GM12878 (cell line): ENCODE measurements around the gene LCN9. TPM values are rescaled to one million over a fixed set of nuclear protein-coding genes. Genes with fewer than 3 reads are reported as not detected.

Source experiments
- ATAC-seq: fragments of 200-7000 bp; cut with Tn5 transposase; 3 replicates; pipeline ENCODE4 v1.9.1; 2020; ENCODE audit warnings: mild to moderate bottlenecking, moderate library complexity
- BruUV-seq: library from RNA; stranded (reverse); fragments of 400-500 nt; replicated peaks from 2 replicates; lab custom pipeline; 2021; lab: Mats Ljungman, UMichigan
- CTCF ChIA-PET: fragments of 300-600 bp; sonication (Branson Sonifier 250); formaldehyde crosslinking; extraction: SDS; loops from one replicate; lab custom pipeline; 2021; ENCODE audit warnings: inconsistent platforms; lab: Yijun Ruan, JAX
- POLR2A ChIA-PET: fragments of 350-600 bp; formaldehyde crosslinking; extraction: SDS; loops from one replicate; lab custom pipeline; 2021; ENCODE audit warnings: inconsistent platforms; lab: Charles Lee
- RAD21 ChIA-PET: fragments of 300-600 bp; sonication (Branson Sonifier 250); formaldehyde crosslinking; loops from one replicate; lab custom pipeline; 2023; ENCODE audit warnings: antibody characterized with exemption; ENCODE audit not compliant: unreplicated experiment; lab: Charles Lee
- SMC1A ChIA-PET: fragments of 300-600 bp; sonication (Branson Sonifier 250); formaldehyde crosslinking; loops from one replicate; lab custom pipeline; 2023; ENCODE audit not compliant: unreplicated experiment, uncharacterized antibody; lab: Charles Lee
- DNase-seq: peaks from one replicate; pipeline ENCODE4 v3.0.0-alpha.2; 2011; ENCODE audit warnings: low read depth, low spot score
- FAIRE-seq: peaks from 3 replicates; lab custom pipeline; 2011; peaks lifted over from hg19 to GRCh38; lab: Jason Lieb, UNC
- H2AFZ ChIP-seq: 2 replicates; pipeline ENCODE4 v1.6.0; 2011; ENCODE audit warnings: low read depth, low read length, control low read depth; ENCODE audit not compliant: control insufficient read depth
- H3K27ac ChIP-seq: 2 replicates; pipeline ENCODE4 v1.5.1; 2011; ENCODE audit warnings: control low read depth; ENCODE audit not compliant: control insufficient read depth, insufficient read depth
- H3K27me3 ChIP-seq, 2 experiments: replicated peaks in 1 of 2; 2 replicates each; pipeline versions ENCODE4 v1.6.0 to v1.6.1; 2011; ENCODE audit warnings: low read length in 1 of 2; ENCODE audit not compliant: control insufficient read depth in 2 of 2, insufficient read depth in 2 of 2
- H3K36me3 ChIP-seq, 2 experiments: 2 replicates each; pipeline ENCODE4 v1.5.1; 2011; ENCODE audit warnings: low read length in 1 of 2; ENCODE audit not compliant: control insufficient read depth in 2 of 2, insufficient read depth in 2 of 2
- H3K4me1 ChIP-seq: 2 replicates; pipeline ENCODE4 v1.6.1; 2011; ENCODE audit warnings: mild to moderate bottlenecking, low read length, moderate library complexity, mixed read lengths; ENCODE audit not compliant: control insufficient read depth, insufficient read depth
- H3K4me2 ChIP-seq: 2 replicates; pipeline ENCODE4 v1.6.0; 2011; ENCODE audit warnings: control low read depth; ENCODE audit not compliant: control insufficient read depth, insufficient read depth
- H3K4me3 ChIP-seq: fragments of 200-600 bp; sonication (generic); 2 replicates; pipeline ENCODE4 v1.5.1; 2016
- H3K79me2 ChIP-seq: 2 replicates; pipeline ENCODE4 v1.6.0; 2011; ENCODE audit warnings: low read length; ENCODE audit not compliant: control insufficient read depth, insufficient read depth
- H3K9ac ChIP-seq: 2 replicates; pipeline ENCODE4 v1.8.0; 2011; ENCODE audit warnings: low read length, control low read depth, mixed read lengths; ENCODE audit not compliant: control insufficient read depth, insufficient read depth
- H3K9me3 ChIP-seq: replicated peaks from 3 replicates; pipeline ENCODE4 v1.5.1; 2011; ENCODE audit warnings: mild to moderate bottlenecking, low read length; ENCODE audit not compliant: control insufficient read depth, insufficient read depth
- H4K20me1 ChIP-seq: 2 replicates; pipeline ENCODE4 v1.6.0; 2011; ENCODE audit not compliant: control insufficient read depth, insufficient read depth
- ASH2L ChIP-seq: fragments of 300-600, 200-600 bp; sonication (generic); IDR thresholded peaks from 2 replicates; pipeline ENCODE4 v1.6.1; 2017; ENCODE audit warnings: low read depth, mild to moderate bottlenecking, borderline replicate concordance
- BACH1 ChIP-seq: fragments of 450-650 bp; IDR thresholded peaks from 2 replicates; pipeline ENCODE4 v1.6.1; 2017; ENCODE audit warnings: mild to moderate bottlenecking, borderline replicate concordance
- ETV6 ChIP-seq, 2 experiments: fragments of 450-650 bp in 1 of 2; IDR thresholded peaks in 1 of 2; conservative IDR thresholded peaks in 1 of 2; 2 replicates each; pipeline ENCODE4 v1.6.1; 2014; ENCODE audit warnings: antibody characterized with exemption in 1 of 2, borderline replicate concordance in 1 of 2, low read depth in 1 of 2, mild to moderate bottlenecking in 1 of 2, moderate library complexity in 1 of 2
- EZH2 ChIP-seq: IDR thresholded peaks from 2 replicates; pipeline ENCODE4 v1.6.1; 2012; ENCODE audit warnings: low read depth, mild to moderate bottlenecking, control low read depth, inconsistent platforms, low read length, borderline replicate concordance; ENCODE audit not compliant: control insufficient read depth
- FOXK2 ChIP-seq: fragments of 450-650 bp; IDR thresholded peaks from 2 replicates; pipeline ENCODE4 v1.6.1; 2017; ENCODE audit warnings: mild to moderate bottlenecking, moderate library complexity
- KAT2A ChIP-seq: conservative IDR thresholded peaks from 2 replicates; pipeline ENCODE4 v1.6.1; 2011; ENCODE audit warnings: low read depth, low read length; ENCODE audit not compliant: control insufficient read depth
- MTA2 ChIP-seq: fragments of 450-650 bp; IDR thresholded peaks from 2 replicates; pipeline ENCODE4 v1.6.1; 2016; ENCODE audit warnings: low read depth, mild to moderate bottlenecking, moderate library complexity
- RELA ChIP-seq: fragments of 450-650 bp; IDR thresholded peaks from 2 replicates; pipeline ENCODE4 v1.8.0; 2014; ENCODE audit warnings: borderline replicate concordance; ENCODE audit not compliant: partially characterized antibody
- STAT1 ChIP-seq: fragments of 450-650 bp; conservative IDR thresholded peaks from 2 replicates; pipeline ENCODE4 v1.6.1; 2014; ENCODE audit warnings: antibody characterized with exemption, mild to moderate bottlenecking
- TCF3 ChIP-seq: IDR thresholded peaks from 2 replicates; pipeline ENCODE4 v1.6.1; 2012; ENCODE audit warnings: low read depth, mild to moderate bottlenecking, low read length, borderline replicate concordance; ENCODE audit not compliant: insufficient read depth
- ZNF687 ChIP-seq: fragments of 450-650 bp; IDR thresholded peaks from 2 replicates; pipeline ENCODE4 v1.6.1; 2017; ENCODE audit warnings: mild to moderate bottlenecking, moderate library complexity
- WGBS: methylation state at CpG from one replicate; pipeline ENCODE4 v1.1.6; 2016; ENCODE audit warnings: low lambda C conversion rate; ENCODE audit not compliant: insufficient replicate concordance, insufficient coverage; ENCODE audit errors: missing lambda C conversion rate; 5-methylcytosine and 5-hydroxymethylcytosine counted together
- in situ Hi-C: fragments of 300-500 bp; cut with MboI; formaldehyde crosslinking; loops from 9 replicates; pipeline ENCODE4 v1.14.3; 2018; ENCODE audit warnings: mixed read lengths
- intact Hi-C: fragments of 100-400 bp; cut with micrococcal nuclease; formaldehyde crosslinking; loops from one replicate; pipeline ENCODE4 v1.14.2; 2022; ENCODE audit not compliant: unreplicated experiment
- polyA plus RNA-seq, 11 experiments: library from polyadenylated mRNA; depleted of rRNA in 4 of 11; unstranded in 6 of 11; stranded (reverse) in 5 of 11; fragments of >200 nt; fragmentation: Nextera tagmentation in 4 of 11; fragmentation: Illumina TruSeq in 1 of 11; extraction: Ambion mirVana in 4 of 11; extraction: Trizol in 1 of 11; gene quantifications; 1 replicate in 1 of 11; 2 replicates in 10 of 11; pipeline versions ENCODE4 v1.2.1 to v1.2.3, GENCODE V29; 2011 to 2016; ENCODE audit warnings: inconsistent platforms in 2 of 11, missing spikeins in 2 of 11, low read depth in 1 of 11
- total RNA-seq, 4 experiments: library from RNA; depleted of rRNA in 3 of 4; stranded (reverse); fragments of >200 nt in 3 of 4; fragmentation: Illumina TruSeq in 1 of 4; extraction: Trizol in 1 of 4; gene quantifications; 2 replicates each; pipeline versions ENCODE4 v1.2.1 to v1.2.3, GENCODE V29; 2013 to 2021

LCN9 gene
- total and polyA plus RNA-seq, 10 of the 15 experiments (the other 5 are each of a cell fraction or from before 2014, with no cell fraction given): not detected

GRCh38 chr9:135684691-135685090 is 21.6 kb downstream of the LCN9 start:
- in situ Hi-C loops: no loop called here
- intact Hi-C loops: no loop called here
- WGBS: 25% methylated on average over 17 of the region's 17 CpGs
- H3K4me1 ChIP-seq: no peaks in the 10 kb centered on the region
- H3K27me3 ChIP-seq: no peaks in the 10 kb centered on the region
- BruUV-seq: no TSS peak
- H2AFZ ChIP-seq: no peak overlapping the region
- RAD21 ChIA-PET: no interaction called here
- no peak overlapping the region for H3K9ac ChIP-seq
- DNase-seq (no peak), ATAC-seq (no peak)
- SMC1A ChIA-PET: no interaction called here
- no peaks in the 10 kb centered on the region for H3K79me2 ChIP-seq
- POLR2A ChIA-PET: no interaction called here
- TF ChIP-seq STAT1 (no peak), ASH2L (no peak), ETV6 (conservative IDR thresholded peaks at IDR 0.05 in 1 of 2, IDR thresholded peaks at IDR 0.05 in 1 of 2; ENCODE audit: borderline replicate concordance in 1 of 2, low read depth in 1 of 2) (no peak), KAT2A (no peak), MTA2 (no peak), TCF3 (no peak), BACH1 (no peak), FOXK2 (no peak), EZH2 (no peak), ZNF687 (no peak), RELA (no peak)
- TF ChIP-seq, all 136 proteins: peak for 0
- Histone ChIP-seq H3K4me2 (no peak overlapping the region), H3K27ac (no peak overlapping the region), H3K9me3 (no peaks in the 10 kb centered on the region), H3K36me3 (no peaks in the 10 kb centered on the region), H3K4me3 (no peak overlapping the region), H4K20me1 (no peaks in the 10 kb centered on the region)
- no peak for FAIRE-seq
- CTCF ChIA-PET: no interaction called here
